Measurements from ENCODE around the gene PYCR2.
"Not testable (repeated sequence)": the region's sequence is repeated elsewhere in the genome, so short reads cannot be mapped to it uniquely, and the experiment has no call there.

PYCR2 gene

GRCh38 chr1:225923692-225924555, at the start of gene PYCR2:
Gene PYCR2 (minus strand): TSS chr1:225924250. CDS start chr1:225924110, 140 bp downstream.
- peak; percentile 94 for DNase-seq (ENCODE audit: low read depth)

GRCh38 chr1:225973158-225973557, 49.1 kb upstream of the PYCR2 start:
- DNase-seq (ENCODE audit: low read depth) = no peak

- no peak for DNase-seq (ENCODE audit: low read depth)
Measured at GRCh38 chr1:225972344-225973152, 48.5 kb upstream of the PYCR2 start.

GRCh38 chr1:225970592-225971157, 46.6 kb upstream of the PYCR2 start:
- DNase-seq (ENCODE audit: low read depth) = not testable (repeated sequence)

GRCh38 chr1:225969751-225970150, 45.7 kb upstream of the PYCR2 start:
- not testable (repeated sequence) for DNase-seq (ENCODE audit: low read depth)

- no peak for DNase-seq (ENCODE audit: low read depth)
Measured at GRCh38 chr1:225965231-225965630, 41.2 kb upstream of the PYCR2 start.

- DNase-seq (ENCODE audit: low read depth) = no peak
Measured at GRCh38 chr1:225963735-225964530, 39.9 kb upstream of the PYCR2 start.

GRCh38 chr1:225962440-225962975, 38.5 kb upstream of the PYCR2 start:
- DNase-seq (ENCODE audit: low read depth) = no peak

- DNase-seq (ENCODE audit: low read depth) = no peak
Measured at GRCh38 chr1:225961659-225962439, 37.8 kb upstream of the PYCR2 start.

- DNase-seq (ENCODE audit: low read depth) = no peak
Measured at GRCh38 chr1:225958041-225958440, 34.0 kb upstream of the PYCR2 start.

GRCh38 chr1:225954753-225955152, 30.7 kb upstream of the PYCR2 start:
- no peak for DNase-seq (ENCODE audit: low read depth)

- DNase-seq (ENCODE audit: low read depth) = no peak
Measured at GRCh38 chr1:225953315-225953714, 29.3 kb upstream of the PYCR2 start.

GRCh38 chr1:225950905-225951497, 27.0 kb upstream of the PYCR2 start:
- DNase-seq (ENCODE audit: low read depth) = no peak

GRCh38 chr1:225949041-225949440, 25.0 kb upstream of the PYCR2 start:
- DNase-seq (ENCODE audit: low read depth) = no peak

- no peak for DNase-seq (ENCODE audit: low read depth)
Measured at GRCh38 chr1:225946803-225947202, 22.8 kb upstream of the PYCR2 start.

GRCh38 chr1:225946082-225946620, 22.1 kb upstream of the PYCR2 start:
- DNase-seq (ENCODE audit: low read depth) = no peak

GRCh38 chr1:225945564-225945963, 21.5 kb upstream of the PYCR2 start:
- no peak for DNase-seq (ENCODE audit: low read depth)

GRCh38 chr1:225944951-225945350, 20.9 kb upstream of the PYCR2 start:
- no peak for DNase-seq (ENCODE audit: low read depth)

- no peak for DNase-seq (ENCODE audit: low read depth)
Measured at GRCh38 chr1:225944387-225944786, 20.3 kb upstream of the PYCR2 start.

- DNase-seq (ENCODE audit: low read depth) = no peak
Measured at GRCh38 chr1:225943582-225943981, 19.5 kb upstream of the PYCR2 start.
